ENCODE measurements around the gene OPRD1. TPM values are rescaled to one million over a fixed set of nuclear protein-coding genes. Genes with fewer than 3 reads are reported as not detected.

Gene OPRD1
- total RNA-seq, 1 experiment from 2014 or later, result not detected

GRCh38 chr1:28835237-28835650 is 23.3 kb downstream of the OPRD1 start:
- Histone ChIP-seq H3K27me3 (ENCODE audit: insufficient read depth, low read depth) (no peaks in the 10 kb centered on the region), H3K27ac (no peak overlapping the region), H4K20me1 (ENCODE audit: insufficient read depth) (no peaks in the 10 kb centered on the region), H3K9me3 (ENCODE audit: insufficient read depth, low read depth) (no peaks in the 10 kb centered on the region), H3K4me1 (replicated peaks; ENCODE audit: insufficient read depth) (no peaks in the 10 kb centered on the region), H3F3A (ENCODE audit: insufficient read depth, low read depth) (no peaks in the 10 kb centered on the region), H3K9me2 (ENCODE audit: insufficient read depth) (no peaks in the 10 kb centered on the region), H3K4me3 (no peak overlapping the region), H2AFZ (no peak overlapping the region), H3K79me2 (ENCODE audit: low read depth) (no peaks in the 10 kb centered on the region), H3K36me3 (ENCODE audit: low read depth) (no peaks in the 10 kb centered on the region), H3K4me2 (no peak overlapping the region)
- BruUV-seq (replicated peaks), result no TSS peak
- TF ChIP-seq EZH2 (IDR thresholded peaks at IDR 0.05; ENCODE audit: low read depth) (no peak), CTCF (conservative IDR thresholded peaks at IDR 0.05) (no peak)
- no peak for DNase-seq
- ChIA-PET CTCF (no interaction called here), POLR2A (ENCODE audit: unreplicated experiment) (no interaction called here)
- intact Hi-C loops (cut with micrococcal nuclease; ENCODE audit: unreplicated experiment), result no loop called here

- Histone ChIP-seq H3K79me2 (ENCODE audit: low read depth) (no peaks in the 10 kb centered on the region), H3K36me3 (ENCODE audit: low read depth) (no peaks in the 10 kb centered on the region), H3K9me3 (ENCODE audit: insufficient read depth, low read depth) (no peaks in the 10 kb centered on the region), H3F3A (ENCODE audit: insufficient read depth, low read depth) (no peaks in the 10 kb centered on the region), H2AFZ (no peak overlapping the region), H4K20me1 (ENCODE audit: insufficient read depth) (no peaks in the 10 kb centered on the region), H3K4me2 (no peak overlapping the region), H3K27ac (no peak overlapping the region), H3K4me3 (no peak overlapping the region), H3K9me2 (ENCODE audit: insufficient read depth) (no peaks in the 10 kb centered on the region), H3K27me3 (ENCODE audit: insufficient read depth, low read depth) (no peaks in the 10 kb centered on the region), H3K4me1 (replicated peaks; ENCODE audit: insufficient read depth) (no peaks in the 10 kb centered on the region)
- BruUV-seq (replicated peaks), result no TSS peak
- ChIA-PET CTCF (interaction anchor here (0.7 kb wide), 1 partner anchor 52 kb away, joined by 3 read pairs; no protein-coding TSS in a partner anchor), POLR2A (ENCODE audit: unreplicated experiment) (no interaction called here)
- no peak for DNase-seq
- no peak for TF ChIP-seq EZH2 (IDR thresholded peaks at IDR 0.05; ENCODE audit: low read depth)
- no peak for TF ChIP-seq CTCF (conservative IDR thresholded peaks at IDR 0.05)
- intact Hi-C loops (cut with micrococcal nuclease; ENCODE audit: unreplicated experiment), result no loop called here
These were observed 24.5 kb downstream of the OPRD1 start for GRCh38 chr1:28836421-28836956.

GRCh38 chr1:28840928-28841544 is 29.1 kb downstream of the OPRD1 start:
- POLR2A ChIA-PET (ENCODE audit: unreplicated experiment), result interaction anchor here (0.6 kb wide), 1 partner anchor 17 kb away, joined by 12 read pairs; no protein-coding TSS in a partner anchor
- Histone ChIP-seq H3K79me2 (ENCODE audit: low read depth) (no peaks in the 10 kb centered on the region), H3K4me1 (replicated peaks; ENCODE audit: insufficient read depth) (no peaks in the 10 kb centered on the region), H2AFZ (no peak overlapping the region), H3K27ac (no peak overlapping the region), H3K27me3 (ENCODE audit: insufficient read depth, low read depth) (no peaks in the 10 kb centered on the region), H3K36me3 (ENCODE audit: low read depth) (no peaks in the 10 kb centered on the region), H3K9me3 (ENCODE audit: insufficient read depth, low read depth) (no peaks in the 10 kb centered on the region), H3F3A (ENCODE audit: insufficient read depth, low read depth) (no peaks in the 10 kb centered on the region), H4K20me1 (ENCODE audit: insufficient read depth) (no peaks in the 10 kb centered on the region), H3K9me2 (ENCODE audit: insufficient read depth) (no peaks in the 10 kb centered on the region), H3K4me3 (no peak overlapping the region), H3K4me2 (no peak overlapping the region)
- CTCF ChIA-PET, result no interaction called here
- intact Hi-C loops (cut with micrococcal nuclease; ENCODE audit: unreplicated experiment), result no loop called here
- no TSS peak for BruUV-seq (replicated peaks)
- DNase-seq, result no peak
- TF ChIP-seq CTCF (conservative IDR thresholded peaks at IDR 0.05) (no peak), EZH2 (IDR thresholded peaks at IDR 0.05; ENCODE audit: low read depth) (no peak)
